GM21786 (cell line): Measurements from ENCODE around the gene PARVB.

ENCODE experiments used
- ATAC-seq: cut with Tn5 transposase; IDR thresholded peaks from one replicate; pipeline ENCODE4 v1.9.1; 2021; ENCODE audit not compliant: unreplicated experiment

PARVB gene

GRCh38 chr22:44211256-44211945, 187.3 kb downstream of the PARVB start:
- no peak for ATAC-seq

GRCh38 chr22:44211946-44212930, 188.1 kb downstream of the PARVB start:
- ATAC-seq: no peak

GRCh38 chr22:44212936-44213335, 188.8 kb downstream of the PARVB start:
- ATAC-seq: no peak

GRCh38 chr22:44213489-44214043, 189.5 kb downstream of the PARVB start:
- ATAC-seq: no peak

- no peak for ATAC-seq
Measured at GRCh38 chr22:44214187-44214586, 190.1 kb downstream of the PARVB start.

GRCh38 chr22:44214764-44215163, 190.7 kb downstream of the PARVB start:
- no peak for ATAC-seq

- ATAC-seq: no peak
Measured at GRCh38 chr22:44215287-44215686, 191.2 kb downstream of the PARVB start.

- no peak for ATAC-seq
Measured at GRCh38 chr22:44217346-44217745, 193.2 kb downstream of the PARVB start.

GRCh38 chr22:44218071-44218470, 194.0 kb downstream of the PARVB start:
- no peak for ATAC-seq

GRCh38 chr22:44219101-44219870, 195.2 kb downstream of the PARVB start:
- ATAC-seq: no peak

GRCh38 chr22:44220727-44221680, 196.9 kb downstream of the PARVB start:
- no peak for ATAC-seq

GRCh38 chr22:44221710-44222475, 197.8 kb downstream of the PARVB start:
- no peak for ATAC-seq
